GM12878 (cell line): ENCODE measurements around the gene ZNF365. TPM values are rescaled to one million over a fixed set of nuclear protein-coding genes. Genes with fewer than 3 reads are reported as not detected.

Source experiments
- ATAC-seq: fragments of 200-7000 bp; cut with Tn5 transposase; 3 replicates; pipeline ENCODE4 v1.9.1; 2020; ENCODE audit warnings: mild to moderate bottlenecking, moderate library complexity
- BruUV-seq: library from RNA; stranded (reverse); fragments of 400-500 nt; replicated peaks from 2 replicates; lab custom pipeline; 2021; lab: Mats Ljungman, UMichigan
- CTCF ChIA-PET: fragments of 300-600 bp; sonication (Branson Sonifier 250); formaldehyde crosslinking; extraction: SDS; loops from one replicate; lab custom pipeline; 2021; ENCODE audit warnings: inconsistent platforms; lab: Yijun Ruan, JAX
- POLR2A ChIA-PET: fragments of 350-600 bp; formaldehyde crosslinking; extraction: SDS; loops from one replicate; lab custom pipeline; 2021; ENCODE audit warnings: inconsistent platforms; lab: Charles Lee
- RAD21 ChIA-PET: fragments of 300-600 bp; sonication (Branson Sonifier 250); formaldehyde crosslinking; loops from one replicate; lab custom pipeline; 2023; ENCODE audit warnings: antibody characterized with exemption; ENCODE audit not compliant: unreplicated experiment; lab: Charles Lee
- SMC1A ChIA-PET: fragments of 300-600 bp; sonication (Branson Sonifier 250); formaldehyde crosslinking; loops from one replicate; lab custom pipeline; 2023; ENCODE audit not compliant: unreplicated experiment, uncharacterized antibody; lab: Charles Lee
- DNase-seq: peaks from one replicate; pipeline ENCODE4 v3.0.0-alpha.2; 2011; ENCODE audit warnings: low read depth, low spot score
- FAIRE-seq: peaks from 3 replicates; lab custom pipeline; 2011; peaks lifted over from hg19 to GRCh38; lab: Jason Lieb, UNC
- H2AFZ ChIP-seq: 2 replicates; pipeline ENCODE4 v1.6.0; 2011; ENCODE audit warnings: low read depth, low read length, control low read depth; ENCODE audit not compliant: control insufficient read depth
- H3K27ac ChIP-seq: 2 replicates; pipeline ENCODE4 v1.5.1; 2011; ENCODE audit warnings: control low read depth; ENCODE audit not compliant: control insufficient read depth, insufficient read depth
- H3K27me3 ChIP-seq, 2 experiments: replicated peaks in 1 of 2; 2 replicates each; pipeline versions ENCODE4 v1.6.0 to v1.6.1; 2011; ENCODE audit warnings: low read length in 1 of 2; ENCODE audit not compliant: control insufficient read depth in 2 of 2, insufficient read depth in 2 of 2
- H3K36me3 ChIP-seq, 2 experiments: 2 replicates each; pipeline ENCODE4 v1.5.1; 2011; ENCODE audit warnings: low read length in 1 of 2; ENCODE audit not compliant: control insufficient read depth in 2 of 2, insufficient read depth in 2 of 2
- H3K4me1 ChIP-seq: 2 replicates; pipeline ENCODE4 v1.6.1; 2011; ENCODE audit warnings: mild to moderate bottlenecking, low read length, moderate library complexity, mixed read lengths; ENCODE audit not compliant: control insufficient read depth, insufficient read depth
- H3K4me2 ChIP-seq: 2 replicates; pipeline ENCODE4 v1.6.0; 2011; ENCODE audit warnings: control low read depth; ENCODE audit not compliant: control insufficient read depth, insufficient read depth
- H3K4me3 ChIP-seq: fragments of 200-600 bp; sonication (generic); 2 replicates; pipeline ENCODE4 v1.5.1; 2016
- H3K79me2 ChIP-seq: 2 replicates; pipeline ENCODE4 v1.6.0; 2011; ENCODE audit warnings: low read length; ENCODE audit not compliant: control insufficient read depth, insufficient read depth
- H3K9ac ChIP-seq: 2 replicates; pipeline ENCODE4 v1.8.0; 2011; ENCODE audit warnings: low read length, control low read depth, mixed read lengths; ENCODE audit not compliant: control insufficient read depth, insufficient read depth
- H3K9me3 ChIP-seq: replicated peaks from 3 replicates; pipeline ENCODE4 v1.5.1; 2011; ENCODE audit warnings: mild to moderate bottlenecking, low read length; ENCODE audit not compliant: control insufficient read depth, insufficient read depth
- H4K20me1 ChIP-seq: 2 replicates; pipeline ENCODE4 v1.6.0; 2011; ENCODE audit not compliant: control insufficient read depth, insufficient read depth
- BHLHE40 ChIP-seq, 2 experiments: fragments of 450-650 bp in 1 of 2; IDR thresholded peaks; 2 replicates each; pipeline ENCODE4 v1.6.1; 2011 to 2017; ENCODE audit warnings: low read depth in 2 of 2, borderline replicate concordance in 1 of 2, improper control_type of control experiment in 1 of 2, low read length in 1 of 2, mild to moderate bottlenecking in 1 of 2
- BRCA1 ChIP-seq: IDR thresholded peaks from 2 replicates; pipeline ENCODE4 v1.6.1; 2011; ENCODE audit warnings: low read depth, low read length, improper control_type of control experiment
- CHD2 ChIP-seq: IDR thresholded peaks from 2 replicates; pipeline ENCODE4 v1.6.1; 2011; ENCODE audit warnings: low read depth, low read length, improper control_type of control experiment, borderline replicate concordance
- EGR1 ChIP-seq, 2 experiments: IDR thresholded peaks; 1 replicate in 1 of 2; 2 replicates in 1 of 2; pipeline ENCODE4 v1.6.1; 2011 to 2012; ENCODE audit warnings: low read depth in 2 of 2, low read length in 2 of 2, borderline replicate concordance in 1 of 2, mild to moderate bottlenecking in 1 of 2, moderate library complexity in 1 of 2
- EP300 ChIP-seq, 2 experiments: fragments of 150-350 bp in 1 of 2; IDR thresholded peaks; 2 replicates each; pipeline ENCODE4 v1.6.1; 2011 to 2012; ENCODE audit warnings: low read depth in 2 of 2, low read length in 2 of 2, borderline replicate concordance in 1 of 2, improper control_type of control experiment in 1 of 2, inconsistent platforms in 1 of 2; ENCODE audit not compliant: control insufficient read depth in 1 of 2
- HCFC1 ChIP-seq: fragments of 150-350 bp; IDR thresholded peaks from 2 replicates; pipeline ENCODE4 v1.6.1; 2014; ENCODE audit warnings: low read length
- JUND ChIP-seq: IDR thresholded peaks from 2 replicates; pipeline ENCODE4 v1.6.1; 2012; ENCODE audit warnings: low read depth, mild to moderate bottlenecking, low read length, improper control_type of control experiment, moderate library complexity
- MTA2 ChIP-seq: fragments of 450-650 bp; IDR thresholded peaks from 2 replicates; pipeline ENCODE4 v1.6.1; 2016; ENCODE audit warnings: low read depth, mild to moderate bottlenecking, moderate library complexity
- NFIC ChIP-seq: IDR thresholded peaks from 2 replicates; pipeline ENCODE4 v1.6.1; 2012; ENCODE audit warnings: low read depth, mild to moderate bottlenecking, inconsistent platforms, low read length, moderate library complexity
- NFYB ChIP-seq: IDR thresholded peaks from 2 replicates; pipeline ENCODE4 v1.6.1; 2011; ENCODE audit warnings: low read depth, mild to moderate bottlenecking, low read length, improper control_type of control experiment, moderate library complexity; ENCODE audit not compliant: insufficient read depth
- PKNOX1 ChIP-seq: fragments of 450-650 bp; IDR thresholded peaks from 2 replicates; pipeline ENCODE4 v1.6.1; 2016; ENCODE audit warnings: mild to moderate bottlenecking
- POLR2A ChIP-seq: IDR thresholded peaks from 2 replicates; pipeline ENCODE4 v1.6.1; 2011; ENCODE audit warnings: low read depth, mild to moderate bottlenecking, low read length
- RAD21 ChIP-seq: IDR thresholded peaks from 2 replicates; pipeline ENCODE4 v1.6.1; 2011; ENCODE audit warnings: mild to moderate bottlenecking, low read depth, low read length, moderate library complexity; ENCODE audit not compliant: insufficient read depth
- SMAD1 ChIP-seq: fragments of 450-650 bp; IDR thresholded peaks from 2 replicates; pipeline ENCODE4 v1.6.1; 2018; ENCODE audit warnings: mild to moderate bottlenecking, low read depth; ENCODE audit not compliant: partially characterized antibody
- ZSCAN29 ChIP-seq: fragments of 450-650 bp; IDR thresholded peaks from 2 replicates; pipeline ENCODE4 v1.6.1; 2017; ENCODE audit warnings: mild to moderate bottlenecking, moderate library complexity
- in situ Hi-C: fragments of 300-500 bp; cut with MboI; formaldehyde crosslinking; loops from 9 replicates; pipeline ENCODE4 v1.14.3; 2018; ENCODE audit warnings: mixed read lengths
- intact Hi-C: fragments of 100-400 bp; cut with micrococcal nuclease; formaldehyde crosslinking; loops from one replicate; pipeline ENCODE4 v1.14.2; 2022; ENCODE audit not compliant: unreplicated experiment
- polyA plus RNA-seq, 11 experiments: library from polyadenylated mRNA; depleted of rRNA in 4 of 11; unstranded in 6 of 11; stranded (reverse) in 5 of 11; fragments of >200 nt; fragmentation: Nextera tagmentation in 4 of 11; fragmentation: Illumina TruSeq in 1 of 11; extraction: Ambion mirVana in 4 of 11; extraction: Trizol in 1 of 11; gene quantifications; 1 replicate in 1 of 11; 2 replicates in 10 of 11; pipeline versions ENCODE4 v1.2.1 to v1.2.3, GENCODE V29; 2011 to 2016; ENCODE audit warnings: inconsistent platforms in 2 of 11, missing spikeins in 2 of 11, low read depth in 1 of 11
- total RNA-seq, 4 experiments: library from RNA; depleted of rRNA in 3 of 4; stranded (reverse); fragments of >200 nt in 3 of 4; fragmentation: Illumina TruSeq in 1 of 4; extraction: Trizol in 1 of 4; gene quantifications; 2 replicates each; pipeline versions ENCODE4 v1.2.1 to v1.2.3, GENCODE V29; 2013 to 2021

ZNF365 gene
- total and polyA plus RNA-seq, 10 of the 15 experiments (the other 5 are each of a cell fraction or from before 2014, with no cell fraction given): 0.08 TPM; not detected in 9

- FAIRE-seq: no peak
Observed at GRCh38 chr10:62443866-62444265, 69.7 kb downstream of the ZNF365 start.

More at GRCh38 chr10:62443866-62444265, 69.7 kb downstream of the ZNF365 start:
- Histone ChIP-seq H3K4me3 (no peak overlapping the region), H2AFZ (no peak overlapping the region), H3K4me1 (no peaks in the 10 kb centered on the region), H3K9me3 (no peaks in the 10 kb centered on the region), H4K20me1 (no peaks in the 10 kb centered on the region), H3K4me2 (no peak overlapping the region), H3K27ac (no peak overlapping the region), H3K36me3 (no peaks in the 10 kb centered on the region), H3K9ac (no peak overlapping the region), H3K79me2 (no peaks in the 10 kb centered on the region), H3K27me3 (peaks cover 0 to 7% of the 10 kb centered on the region in 2 experiments; a peak in 2 of 4 replicates)
- TF ChIP-seq ZSCAN29: no peak
- no peak for TF ChIP-seq JUND
- TF ChIP-seq PKNOX1: no peak
- no peak for TF ChIP-seq CHD2
- TF ChIP-seq MTA2: no peak
- no peak for TF ChIP-seq SMAD1
- TF ChIP-seq POLR2A: no peak
- TF ChIP-seq EGR1 (IDR thresholded peaks at IDR 0.05; ENCODE audit: borderline replicate concordance in 1 of 2, low read depth in 2 of 2, low read length in 2 of 2): no peak
- no peak for TF ChIP-seq NFYB
- TF ChIP-seq BHLHE40 (IDR thresholded peaks at IDR 0.05; ENCODE audit: borderline replicate concordance in 1 of 2, low read depth in 2 of 2, low read length in 1 of 2): no peak
- no peak for TF ChIP-seq HCFC1
- no peak for TF ChIP-seq EP300 (IDR thresholded peaks at IDR 0.05; ENCODE audit: borderline replicate concordance in 1 of 2, control insufficient read depth in 1 of 2, low read depth in 2 of 2, low read length in 2 of 2)
- TF ChIP-seq RAD21: no peak
- TF ChIP-seq BRCA1: no peak
- no peak for TF ChIP-seq NFIC
- intact Hi-C loops (no loop called here), in situ Hi-C loops (no loop called here)
- ChIA-PET CTCF (interaction anchor here (1.4 to 1.5 kb wide), 2 partner anchors 110 to 120 kb away, joined by 3 to 4 read pairs; no protein-coding TSS in a partner anchor), SMC1A (interaction anchor here (1.4 to 1.5 kb wide), 2 partner anchors 14 to 722 kb away, joined by 3 to 4 read pairs; no protein-coding TSS in a partner anchor), RAD21 (no interaction called here), POLR2A (no interaction called here)
- ATAC-seq (no peak), DNase-seq (no peak)
- BruUV-seq: no TSS peak
